ENCODE measurements around the gene FHOD1. TPM values are rescaled to one million over a fixed set of nuclear protein-coding genes. Genes with fewer than 3 reads are reported as not detected.

FHOD1 gene
- polyA plus RNA-seq, 2 of the 4 experiments (the other 2 are of a cell fraction) = 16.1 to 33.6 TPM

DNA sequence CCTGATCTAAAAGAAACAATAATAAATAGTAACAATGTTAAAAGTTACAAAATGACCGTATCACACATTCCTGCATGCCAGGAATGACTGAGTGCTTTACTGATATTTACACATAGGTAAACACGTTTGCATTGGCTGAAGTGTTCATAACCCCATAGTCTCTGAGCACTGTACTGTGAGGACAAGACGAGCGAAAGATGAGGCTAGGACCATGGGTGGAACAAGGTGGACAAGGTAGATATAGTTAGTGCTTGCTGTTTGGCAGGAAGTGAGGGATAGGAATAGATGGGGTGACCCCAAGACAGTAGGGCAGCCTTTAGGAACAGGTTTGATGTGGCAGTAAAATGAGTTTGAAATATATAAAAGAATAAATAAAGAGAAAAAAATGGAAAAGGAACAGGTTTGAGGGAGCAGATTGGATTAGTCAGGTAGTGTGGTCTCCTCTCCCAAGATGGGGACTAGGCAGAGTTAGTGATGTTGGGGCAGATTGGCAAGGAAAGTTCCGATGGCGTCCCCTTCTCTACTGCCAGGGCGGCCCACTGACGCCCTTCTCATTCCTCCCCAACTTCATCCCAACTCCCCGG lies 55.8 kb downstream of the FHOD1 start:
- DNase-seq (ENCODE audit: low read depth in 1 of 2, low spot score in 1 of 2) = no peak
- peaks cover 18% of the 10 kb centered on the region for H3K4me1 ChIP-seq
- no peaks in the 10 kb centered on the region for H3K9me3 ChIP-seq
- peak overlapping the region; percentile 97 for H3K27ac ChIP-seq
- CTCF ChIA-PET = interaction anchor here (10.3 kb wide), 1 partner anchor 19 kb away, joined by 105 read pairs; no protein-coding TSS in a partner anchor
- H3K4me2 ChIP-seq = peak overlapping the region; percentile 82
- POLR2A ChIA-PET = interaction anchor here (1.8 kb wide), 1 partner anchor 36 kb away, joined by 6 read pairs; the partner anchor contains the start of gene TMEM208
- peak overlapping the region; percentile 95 for H3K4me3 ChIP-seq
- peak; percentile 36 to 44; a peak in 5 of 6 replicates for ATAC-seq
- 27% methylated on average over 9 of the region's 9 CpGs for WGBS (ENCODE audit: missing lambda C conversion rate)
- TF ChIP-seq NFE2L2 (conservative IDR thresholded peaks at IDR 0.05; ENCODE audit: low read length) (no peak), CBX8 (IDR thresholded peaks at IDR 0.05) (no peak), NPAS2 (CRISPR knock-in tag; IDR thresholded peaks at IDR 0.05; ENCODE audit: borderline replicate concordance) (no peak), HDAC2 (IDR thresholded peaks at IDR 0.05) (no peak), HOXA7 (CRISPR knock-in tag; IDR thresholded peaks at IDR 0.05) (no peak), MYC (IDR thresholded peaks at IDR 0.05; ENCODE audit: borderline replicate concordance, low read length) (no peak), FOSL2 (IDR thresholded peaks at IDR 0.05) (no peak), FOSL2 (CRISPR knock-in tag; IDR thresholded peaks at IDR 0.05) (no peak), HOXB5 (CRISPR knock-in tag; IDR thresholded peaks at IDR 0.05) (no peak), ZC3H11A (IDR thresholded peaks at IDR 0.05) (no peak), TFCP2L1 (CRISPR knock-in tag; IDR thresholded peaks at IDR 0.05) (no peak), CEBPB (IDR thresholded peaks at IDR 0.05) (no peak), CBX2 (IDR thresholded peaks at IDR 0.05; ENCODE audit: borderline replicate concordance, low read depth) (no peak), RARB (CRISPR knock-in tag; IDR thresholded peaks at IDR 0.05) (no peak), GATA3 (IDR thresholded peaks at IDR 0.05; ENCODE audit: borderline replicate concordance) (no peak), JUNB (IDR thresholded peaks at IDR 0.05) (no peak), RCOR1 (IDR thresholded peaks at IDR 0.05; ENCODE audit: low read depth, low read length) (no peak), EHMT2 (IDR thresholded peaks at IDR 0.05; ENCODE audit: low read depth) (no peak), FOSB (CRISPR knock-in tag; IDR thresholded peaks at IDR 0.05) (no peak)
- TF ChIP-seq, protein P1, sequence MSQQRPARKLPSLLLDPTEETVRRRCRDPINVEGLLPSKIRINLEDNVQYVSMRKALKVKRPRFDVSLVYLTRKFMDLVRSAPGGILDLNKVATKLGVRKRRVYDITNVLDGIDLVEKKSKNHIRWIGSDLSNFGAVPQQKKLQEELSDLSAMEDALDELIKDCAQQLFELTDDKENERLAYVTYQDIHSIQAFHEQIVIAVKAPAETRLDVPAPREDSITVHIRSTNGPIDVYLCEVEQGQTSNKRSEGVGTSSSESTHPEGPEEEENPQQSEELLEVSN (IDR thresholded peaks at IDR 0.05; ENCODE audit: borderline replicate concordance, low read depth) = no peak
- TF ChIP-seq, protein P2, sequence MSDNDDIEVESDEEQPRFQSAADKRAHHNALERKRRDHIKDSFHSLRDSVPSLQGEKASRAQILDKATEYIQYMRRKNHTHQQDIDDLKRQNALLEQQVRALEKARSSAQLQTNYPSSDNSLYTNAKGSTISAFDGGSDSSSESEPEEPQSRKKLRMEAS (IDR thresholded peaks at IDR 0.05) = no peak
- no peak for FAIRE-seq

DNA sequence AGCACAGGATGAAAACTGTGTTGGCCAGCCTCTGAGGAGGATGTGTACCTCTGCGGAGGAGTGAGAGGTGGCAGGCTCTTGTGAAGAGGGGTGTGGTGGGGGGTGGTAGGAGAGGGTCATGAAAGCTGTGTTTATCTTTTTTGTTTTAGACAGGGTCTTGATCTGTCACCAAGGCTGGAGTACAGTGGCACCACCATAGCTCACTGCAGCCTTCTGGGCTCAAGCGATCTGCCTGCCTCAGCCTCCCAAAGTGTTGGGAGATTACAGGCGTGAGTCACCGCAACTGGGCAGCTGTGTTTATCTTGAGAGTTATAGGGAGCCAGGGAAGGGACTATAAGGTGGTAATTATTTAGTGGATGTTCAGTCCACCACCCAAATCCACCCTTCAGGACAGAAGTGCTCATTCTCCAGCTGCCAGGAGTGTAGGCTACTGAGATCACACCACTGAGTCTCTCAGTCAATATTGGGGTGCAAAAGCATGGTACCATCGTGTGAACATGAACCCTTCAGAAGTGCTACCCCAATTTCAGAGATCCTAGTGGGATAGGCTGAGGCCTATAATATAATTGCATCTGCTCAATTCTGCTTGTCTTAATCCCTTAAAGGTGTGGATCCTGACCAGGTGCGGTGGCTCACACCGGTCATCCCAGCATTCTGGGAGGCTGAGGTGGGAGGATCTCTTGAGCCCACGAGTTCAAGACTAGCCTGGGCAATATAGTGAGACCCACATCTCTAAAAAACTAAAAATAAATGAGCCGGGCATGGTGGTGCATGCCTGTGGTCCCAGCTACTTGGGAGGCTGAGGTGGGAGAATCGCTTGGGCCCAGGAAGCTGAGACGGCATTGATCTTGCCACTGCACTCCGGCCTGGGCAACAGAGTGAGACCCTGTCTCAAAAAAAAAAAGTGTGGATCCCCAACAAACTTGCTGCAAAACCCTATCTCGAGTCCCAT lies 56.6 kb downstream of the FHOD1 start:
- Histone ChIP-seq H3K4me1 (peaks cover 24% of the 10 kb centered on the region), H3K4me3 (no peak overlapping the region), H3K4me2 (peak overlapping the region; percentile 82), H3K9me3 (no peaks in the 10 kb centered on the region), H3K27ac (no peak overlapping the region)
- no peak for FAIRE-seq
- POLR2A ChIA-PET = no interaction called here
- 68% methylated on average over 13 of the region's 13 CpGs for WGBS (ENCODE audit: missing lambda C conversion rate)
- no peak for DNase-seq (ENCODE audit: low read depth in 1 of 2, low spot score in 1 of 2)
- CTCF ChIA-PET = interaction anchor here (0.6 to 10.7 kb wide), 8 partner anchors 18 to 237 kb away, joined by 3 to 162 read pairs (median 4); partner anchors contain the start of gene NOL3
- ATAC-seq = no peak
- no peak for TF ChIP-seq CBX8 (IDR thresholded peaks at IDR 0.05)
- no peak for TF ChIP-seq EP300 (IDR thresholded peaks at IDR 0.05)
- TF ChIP-seq, protein P3, sequence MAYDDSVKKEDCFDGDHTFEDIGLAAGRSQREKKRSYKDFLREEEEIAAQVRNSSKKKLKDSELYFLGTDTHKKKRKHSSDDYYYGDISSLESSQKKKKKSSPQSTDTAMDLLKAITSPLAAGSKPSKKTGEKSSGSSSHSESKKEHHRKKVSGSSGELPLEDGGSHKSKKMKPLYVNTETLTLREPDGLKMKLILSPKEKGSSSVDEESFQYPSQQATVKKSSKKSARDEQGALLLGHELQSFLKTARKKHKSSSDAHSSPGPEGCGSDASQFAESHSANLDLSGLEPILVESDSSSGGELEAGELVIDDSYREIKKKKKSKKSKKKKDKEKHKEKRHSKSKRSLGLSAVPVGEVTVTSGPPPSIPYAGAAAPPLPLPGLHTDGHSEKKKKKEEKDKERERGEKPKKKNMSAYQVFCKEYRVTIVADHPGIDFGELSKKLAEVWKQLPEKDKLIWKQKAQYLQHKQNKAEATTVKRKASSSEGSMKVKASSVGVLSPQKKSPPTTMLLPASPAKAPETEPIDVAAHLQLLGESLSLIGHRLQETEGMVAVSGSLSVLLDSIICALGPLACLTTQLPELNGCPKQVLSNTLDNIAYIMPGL (CRISPR knock-in tag; IDR thresholded peaks at IDR 0.05; ENCODE audit: borderline replicate concordance) = no peak
- no peak for TF ChIP-seq RNF2 (IDR thresholded peaks at IDR 0.05; ENCODE audit: borderline replicate concordance, low read depth)
- TF ChIP-seq HOXA7 (CRISPR knock-in tag; IDR thresholded peaks at IDR 0.05) = no peak
- TF ChIP-seq FOXS1 (CRISPR knock-in tag; IDR thresholded peaks at IDR 0.05) = no peak
- TF ChIP-seq NFE2L2 (conservative IDR thresholded peaks at IDR 0.05; ENCODE audit: low read length) = no peak
- TF ChIP-seq POLR2A (IDR thresholded peaks at IDR 0.05; ENCODE audit: low read length) = no peak
- no peak for TF ChIP-seq RAD21 (conservative IDR thresholded peaks at IDR 0.05 in 1 of 2, IDR thresholded peaks at IDR 0.05 in 1 of 2)
- no peak for TF ChIP-seq CBX2 (IDR thresholded peaks at IDR 0.05; ENCODE audit: borderline replicate concordance, low read depth)
- no peak for TF ChIP-seq HEYL (CRISPR knock-in tag; IDR thresholded peaks at IDR 0.05)
- TF ChIP-seq MAFK (IDR thresholded peaks at IDR 0.05; ENCODE audit: partially characterized antibody) = no peak
- no peak for TF ChIP-seq KDM1A (IDR thresholded peaks at IDR 0.05; ENCODE audit: low read depth)
- TF ChIP-seq NPAS2 (CRISPR knock-in tag; IDR thresholded peaks at IDR 0.05; ENCODE audit: borderline replicate concordance) = no peak
- no peak for TF ChIP-seq CHD4 (IDR thresholded peaks at IDR 0.05; ENCODE audit: borderline replicate concordance)
- no peak for TF ChIP-seq EHMT2 (IDR thresholded peaks at IDR 0.05; ENCODE audit: low read depth)
- no peak for TF ChIP-seq GATA3 (IDR thresholded peaks at IDR 0.05; ENCODE audit: borderline replicate concordance)
- no peak for TF ChIP-seq JUNB (IDR thresholded peaks at IDR 0.05)
- no peak for TF ChIP-seq ZNF302 (CRISPR knock-in tag; IDR thresholded peaks at IDR 0.05)
